ENCODE measurements around the gene BMAL1.

BMAL1 gene

DNA sequence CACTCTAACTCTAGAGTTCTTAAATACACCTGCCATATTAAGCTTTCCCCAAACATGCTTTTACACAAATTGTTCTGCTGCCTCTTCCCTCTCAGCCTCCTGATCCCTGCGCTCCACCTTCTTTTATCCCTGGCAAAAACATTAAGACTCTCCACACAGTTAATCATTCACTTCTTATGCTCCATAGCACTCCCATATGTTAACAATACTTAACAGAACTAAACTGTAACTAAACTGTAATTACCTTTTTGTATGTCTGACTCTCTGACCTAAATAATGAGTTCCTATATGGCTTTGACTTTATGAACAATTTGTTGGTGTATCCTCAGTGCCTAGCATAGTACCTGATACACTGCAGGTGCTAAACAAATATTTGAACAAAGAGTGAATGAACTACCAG lies 113.6 kb downstream of the BMAL1 start:
- TF ChIP-seq YY1 (IDR thresholded peaks at IDR 0.05; ENCODE audit: low read depth) (no peak), ZBTB7A (IDR thresholded peaks at IDR 0.05; ENCODE audit: low read depth) (no peak), RAD21 (IDR thresholded peaks at IDR 0.05; ENCODE audit: low read depth) (no peak), NFIC (IDR thresholded peaks at IDR 0.05) (no peak), TEAD4 (IDR thresholded peaks at IDR 0.05) (no peak), CREB1 (IDR thresholded peaks at IDR 0.05; ENCODE audit: low read depth) (no peak), CEBPB (IDR thresholded peaks at IDR 0.05) (no peak), TCF12 (IDR thresholded peaks at IDR 0.05; ENCODE audit: low read depth) (no peak), FOXM1 (IDR thresholded peaks at IDR 0.05; ENCODE audit: borderline replicate concordance, low read depth) (no peak), EGR1 (IDR thresholded peaks at IDR 0.05) (no peak), TAF1 (IDR thresholded peaks at IDR 0.05; ENCODE audit: low read depth) (no peak)
- TF ChIP-seq, protein P1, sequence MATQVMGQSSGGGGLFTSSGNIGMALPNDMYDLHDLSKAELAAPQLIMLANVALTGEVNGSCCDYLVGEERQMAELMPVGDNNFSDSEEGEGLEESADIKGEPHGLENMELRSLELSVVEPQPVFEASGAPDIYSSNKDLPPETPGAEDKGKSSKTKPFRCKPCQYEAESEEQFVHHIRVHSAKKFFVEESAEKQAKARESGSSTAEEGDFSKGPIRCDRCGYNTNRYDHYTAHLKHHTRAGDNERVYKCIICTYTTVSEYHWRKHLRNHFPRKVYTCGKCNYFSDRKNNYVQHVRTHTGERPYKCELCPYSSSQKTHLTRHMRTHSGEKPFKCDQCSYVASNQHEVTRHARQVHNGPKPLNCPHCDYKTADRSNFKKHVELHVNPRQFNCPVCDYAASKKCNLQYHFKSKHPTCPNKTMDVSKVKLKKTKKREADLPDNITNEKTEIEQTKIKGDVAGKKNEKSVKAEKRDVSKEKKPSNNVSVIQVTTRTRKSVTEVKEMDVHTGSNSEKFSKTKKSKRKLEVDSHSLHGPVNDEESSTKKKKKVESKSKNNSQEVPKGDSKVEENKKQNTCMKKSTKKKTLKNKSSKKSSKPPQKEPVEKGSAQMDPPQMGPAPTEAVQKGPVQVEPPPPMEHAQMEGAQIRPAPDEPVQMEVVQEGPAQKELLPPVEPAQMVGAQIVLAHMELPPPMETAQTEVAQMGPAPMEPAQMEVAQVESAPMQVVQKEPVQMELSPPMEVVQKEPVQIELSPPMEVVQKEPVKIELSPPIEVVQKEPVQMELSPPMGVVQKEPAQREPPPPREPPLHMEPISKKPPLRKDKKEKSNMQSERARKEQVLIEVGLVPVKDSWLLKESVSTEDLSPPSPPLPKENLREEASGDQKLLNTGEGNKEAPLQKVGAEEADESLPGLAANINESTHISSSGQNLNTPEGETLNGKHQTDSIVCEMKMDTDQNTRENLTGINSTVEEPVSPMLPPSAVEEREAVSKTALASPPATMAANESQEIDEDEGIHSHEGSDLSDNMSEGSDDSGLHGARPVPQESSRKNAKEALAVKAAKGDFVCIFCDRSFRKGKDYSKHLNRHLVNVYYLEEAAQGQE (IDR thresholded peaks at IDR 0.05; ENCODE audit: low read depth) = no peak
- TF ChIP-seq, protein P2, sequence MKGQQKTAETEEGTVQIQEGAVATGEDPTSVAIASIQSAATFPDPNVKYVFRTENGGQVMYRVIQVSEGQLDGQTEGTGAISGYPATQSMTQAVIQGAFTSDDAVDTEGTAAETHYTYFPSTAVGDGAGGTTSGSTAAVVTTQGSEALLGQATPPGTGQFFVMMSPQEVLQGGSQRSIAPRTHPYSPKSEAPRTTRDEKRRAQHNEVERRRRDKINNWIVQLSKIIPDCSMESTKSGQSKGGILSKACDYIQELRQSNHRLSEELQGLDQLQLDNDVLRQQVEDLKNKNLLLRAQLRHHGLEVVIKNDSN (IDR thresholded peaks at IDR 0.05) = no peak

DNA sequence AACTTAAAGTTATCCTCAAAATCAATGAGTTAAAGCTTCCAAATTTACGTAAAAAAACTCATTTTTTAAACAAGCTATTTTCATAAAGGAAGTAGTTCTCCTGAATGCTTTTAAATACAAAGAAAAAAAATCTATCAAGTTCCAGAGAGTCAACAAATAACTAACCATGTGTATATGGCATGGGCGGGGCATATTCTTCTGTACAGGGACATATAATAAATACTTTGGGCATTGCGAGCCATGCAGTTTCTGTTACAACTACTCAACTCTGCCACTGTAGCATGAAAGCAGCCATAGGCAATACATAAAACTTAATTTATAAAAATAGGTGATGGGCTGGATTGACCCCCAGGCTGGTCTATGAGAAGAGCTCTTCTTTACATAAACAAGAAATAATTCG lies 127.6 kb downstream of the BMAL1 start:
- TF ChIP-seq FOXM1 (IDR thresholded peaks at IDR 0.05; ENCODE audit: borderline replicate concordance, low read depth) = no peak

DNA sequence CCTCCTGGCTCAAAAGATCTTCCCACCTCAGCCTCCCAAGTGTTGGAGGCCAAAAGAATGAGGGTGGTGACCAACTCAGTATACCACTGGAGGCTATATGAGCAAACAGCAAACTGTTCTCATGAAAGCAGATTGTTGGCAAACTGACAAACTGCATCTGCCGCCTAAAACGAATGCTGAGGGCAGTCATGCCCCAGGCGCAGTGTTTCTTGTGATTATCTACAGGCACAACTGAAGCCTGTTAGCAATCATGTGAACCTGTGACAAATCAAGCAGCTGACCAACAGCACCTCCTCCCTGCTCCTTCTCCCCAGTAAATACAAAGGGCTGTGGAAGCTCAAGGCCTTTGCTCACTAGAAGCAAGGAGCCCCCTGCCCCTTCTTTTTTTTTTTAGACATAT lies 137.6 kb downstream of the BMAL1 start:
- no peak for TF ChIP-seq TCF12 (IDR thresholded peaks at IDR 0.05; ENCODE audit: low read depth)
- TF ChIP-seq, protein P2 (IDR thresholded peaks at IDR 0.05) = no peak

DNA sequence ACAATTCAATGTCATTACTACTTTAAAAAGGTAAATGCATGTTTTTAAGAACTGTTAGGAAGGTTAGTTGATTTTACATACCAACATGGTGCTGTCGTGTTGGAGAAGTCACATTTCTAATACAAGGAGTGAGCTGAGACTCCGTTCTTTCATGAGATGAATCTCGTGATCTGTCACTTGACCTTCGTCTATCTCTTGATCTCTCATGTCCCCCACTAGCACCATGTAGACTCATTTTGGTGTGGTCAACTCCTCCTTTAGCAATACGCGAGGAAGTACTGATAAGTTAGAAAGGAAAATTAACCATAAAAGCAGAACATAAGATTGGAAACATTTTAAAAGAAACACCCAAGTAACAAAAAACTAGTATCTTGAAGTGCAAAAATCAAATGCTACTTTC lies 144.0 kb downstream of the BMAL1 start:
- TF ChIP-seq TAF1 (IDR thresholded peaks at IDR 0.05; ENCODE audit: low read depth) = no peak
- TF ChIP-seq YY1 (IDR thresholded peaks at IDR 0.05; ENCODE audit: low read depth) = no peak
- no peak for TF ChIP-seq NFIC (IDR thresholded peaks at IDR 0.05)
- no peak for TF ChIP-seq EGR1 (IDR thresholded peaks at IDR 0.05)
- TF ChIP-seq TCF12 (IDR thresholded peaks at IDR 0.05; ENCODE audit: low read depth) = no peak
- TF ChIP-seq, protein P3, sequence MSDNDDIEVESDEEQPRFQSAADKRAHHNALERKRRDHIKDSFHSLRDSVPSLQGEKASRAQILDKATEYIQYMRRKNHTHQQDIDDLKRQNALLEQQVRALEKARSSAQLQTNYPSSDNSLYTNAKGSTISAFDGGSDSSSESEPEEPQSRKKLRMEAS (IDR thresholded peaks at IDR 0.05) = no peak
- TF ChIP-seq, protein P2 (IDR thresholded peaks at IDR 0.05) = no peak
- TF ChIP-seq TEAD4 (IDR thresholded peaks at IDR 0.05) = no peak
- TF ChIP-seq ZBTB7A (IDR thresholded peaks at IDR 0.05; ENCODE audit: low read depth) = no peak

DNA sequence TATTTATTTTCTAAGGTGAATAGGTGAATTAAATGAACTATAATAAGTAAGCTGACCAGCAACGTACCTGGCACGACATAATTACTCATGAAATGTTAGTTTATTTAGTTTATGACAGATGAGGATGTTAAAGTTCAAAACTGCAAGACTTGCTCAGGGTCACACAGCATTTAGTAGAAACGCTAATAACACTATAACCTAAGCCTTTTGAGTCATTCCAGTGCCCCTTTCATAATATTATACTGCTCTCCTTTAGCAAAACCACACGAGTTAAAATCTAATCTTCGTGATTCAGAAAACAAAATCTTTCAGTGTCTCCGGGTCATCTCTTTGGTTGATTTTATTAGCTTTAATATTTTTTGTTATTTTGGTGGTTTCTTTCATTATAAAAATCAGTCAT lies 145.8 kb downstream of the BMAL1 start:
- no peak for TF ChIP-seq CEBPB (IDR thresholded peaks at IDR 0.05)
- no peak for TF ChIP-seq YY1 (IDR thresholded peaks at IDR 0.05; ENCODE audit: low read depth)
- no peak for TF ChIP-seq TCF12 (IDR thresholded peaks at IDR 0.05; ENCODE audit: low read depth)
- no peak for TF ChIP-seq EP300 (IDR thresholded peaks at IDR 0.05; ENCODE audit: borderline replicate concordance)

DNA sequence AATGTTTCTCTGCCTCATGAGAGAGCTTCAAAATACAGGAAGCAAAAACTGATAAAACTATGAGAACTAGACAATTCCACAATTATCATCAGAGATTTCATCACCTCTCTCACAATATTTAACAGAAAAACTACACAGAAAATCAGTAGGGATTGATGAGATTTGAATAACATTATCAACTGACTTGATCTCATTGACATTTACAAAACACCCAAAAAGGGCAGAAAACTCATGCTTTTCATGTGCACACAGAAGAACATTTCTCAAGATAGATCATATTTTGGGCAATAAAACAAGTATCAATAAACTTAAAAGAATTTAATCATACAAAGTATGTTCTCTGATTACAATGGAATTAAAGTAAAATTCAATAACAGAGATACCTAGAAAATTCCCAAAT lies 149.8 kb downstream of the BMAL1 start:
- TF ChIP-seq NFIC (IDR thresholded peaks at IDR 0.05) = no peak
- no peak for TF ChIP-seq CREB1 (IDR thresholded peaks at IDR 0.05; ENCODE audit: low read depth)
- no peak for TF ChIP-seq TAF1 (IDR thresholded peaks at IDR 0.05; ENCODE audit: low read depth)
- TF ChIP-seq TEAD4 (IDR thresholded peaks at IDR 0.05) = no peak
- TF ChIP-seq, protein P2 (IDR thresholded peaks at IDR 0.05) = no peak

DNA sequence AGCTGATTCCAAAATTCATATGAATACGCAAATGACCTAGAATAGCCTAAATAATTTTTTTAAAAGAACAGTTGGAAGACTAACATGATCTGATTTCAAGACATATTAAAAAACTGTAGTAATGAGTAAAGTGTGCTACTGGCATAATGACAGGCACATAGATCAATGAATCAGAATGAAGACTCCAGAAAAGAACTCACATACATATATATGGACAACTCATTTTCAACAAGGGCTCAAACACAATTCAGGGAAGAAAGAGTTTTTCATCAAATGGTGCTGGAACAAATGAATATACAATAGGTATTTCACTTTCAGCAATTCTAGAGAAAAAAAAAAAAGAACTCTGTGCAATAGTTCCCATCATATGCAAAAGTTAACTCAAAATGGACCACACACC lies 151.7 kb downstream of the BMAL1 start:
- no peak for TF ChIP-seq TAF1 (IDR thresholded peaks at IDR 0.05; ENCODE audit: low read depth)
- TF ChIP-seq EP300 (IDR thresholded peaks at IDR 0.05; ENCODE audit: borderline replicate concordance) = no peak
- no peak for TF ChIP-seq YY1 (IDR thresholded peaks at IDR 0.05; ENCODE audit: low read depth)
- TF ChIP-seq RAD21 (IDR thresholded peaks at IDR 0.05; ENCODE audit: low read depth) = no peak
- TF ChIP-seq TEAD4 (IDR thresholded peaks at IDR 0.05) = no peak
- TF ChIP-seq NFIC (IDR thresholded peaks at IDR 0.05) = no peak
- no peak for TF ChIP-seq FOXM1 (IDR thresholded peaks at IDR 0.05; ENCODE audit: borderline replicate concordance, low read depth)
- no peak for TF ChIP-seq TCF12 (IDR thresholded peaks at IDR 0.05; ENCODE audit: low read depth)
- no peak for TF ChIP-seq CREB1 (IDR thresholded peaks at IDR 0.05; ENCODE audit: low read depth)
- TF ChIP-seq CEBPB (IDR thresholded peaks at IDR 0.05) = no peak
- no peak for TF ChIP-seq EGR1 (IDR thresholded peaks at IDR 0.05)
- TF ChIP-seq, protein P3 (IDR thresholded peaks at IDR 0.05) = no peak
- no peak for TF ChIP-seq ZBTB7A (IDR thresholded peaks at IDR 0.05; ENCODE audit: low read depth)
- TF ChIP-seq, protein P1 (IDR thresholded peaks at IDR 0.05; ENCODE audit: low read depth) = no peak
- TF ChIP-seq, protein P2 (IDR thresholded peaks at IDR 0.05) = no peak
